Fibroblast of the aortic adventitia (primary cell): ENCODE results near the gene RNASEH2C. TPM values are rescaled to one million over a fixed set of nuclear protein-coding genes. Genes with fewer than 3 reads are reported as not detected.
"Not testable (repeated sequence)": the region's sequence is repeated elsewhere in the genome, so short reads cannot be mapped to it uniquely, and the experiment has no call there.

Experiments used
- DNase-seq: peaks from one replicate; pipeline ENCODE4 v3.0.0-alpha.2; 2010; ENCODE audit warnings: low read depth
- H3K4me3 ChIP-seq: 2 replicates; pipeline ENCODE4 v1.5.1; 2011; ENCODE audit warnings: low read depth, mild to moderate bottlenecking, control low read depth, low read length, moderate library complexity
- total RNA-seq: library from RNA; depleted of rRNA; stranded (reverse); fragments of >200 nt; gene quantifications from 2 replicates; pipeline ENCODE4 v1.2.3, GENCODE V29; 2012; ENCODE audit warnings: low replicate concordance
- TF ChIP-seq, protein P1 (sequence below): IDR thresholded peaks from 2 replicates; pipeline ENCODE4 v1.5.1; 2011; ENCODE audit warnings: mild to moderate bottlenecking, low read length, control low read depth, inconsistent platforms; ENCODE audit not compliant: insufficient read depth

Gene RNASEH2C
- total RNA-seq, 1 donor = 44.6 TPM

DNA sequence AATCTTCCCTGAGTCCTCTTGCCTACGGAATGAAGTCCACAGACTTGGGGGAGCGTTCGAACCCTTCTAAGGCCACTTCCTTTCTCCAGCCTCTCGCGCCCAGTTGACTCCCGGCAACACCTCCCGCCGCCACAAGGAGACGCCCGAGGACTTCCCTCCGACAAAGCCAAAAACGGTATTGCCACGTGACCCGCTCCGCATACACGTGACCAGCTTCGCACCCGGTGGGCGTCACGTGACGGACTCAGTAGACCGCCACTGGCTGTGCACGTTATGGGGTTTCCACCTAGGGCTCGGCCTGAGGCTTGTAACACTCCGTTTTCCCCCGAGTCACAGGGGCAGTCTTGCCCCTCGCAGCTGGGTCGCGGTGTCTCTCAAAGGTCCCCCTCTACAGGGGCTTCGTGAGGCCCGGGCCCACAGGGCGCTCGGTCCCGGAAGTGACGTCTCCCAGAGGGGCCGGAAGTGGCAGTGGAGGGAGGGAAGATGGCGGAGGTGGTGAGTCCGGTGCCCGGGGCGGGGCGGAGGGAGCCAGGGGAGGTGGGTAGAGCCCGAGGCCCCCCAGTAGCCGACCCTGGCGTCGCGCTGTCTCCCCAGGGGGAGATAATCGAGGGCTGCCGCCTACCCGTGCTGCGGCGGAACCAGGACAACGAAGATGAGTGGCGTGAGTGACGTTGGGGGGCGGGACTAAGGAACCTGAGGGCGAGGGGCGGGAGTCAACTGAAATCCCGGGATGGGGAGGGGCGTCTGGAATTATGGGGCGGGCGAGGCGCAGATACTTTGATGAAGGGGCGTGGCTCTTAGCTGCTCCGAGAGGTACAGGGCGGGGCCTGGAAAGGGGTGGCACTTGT lies 8.6 kb downstream of the RNASEH2C start, which contains the start of gene KAT5:
Gene KAT5 (plus strand): TSS at position 468 of the 848 bp plus-strand sequence. CDS start 16 bp downstream, at position 484.
- peak; percentile 99 for DNase-seq
- peak within 1 kb of the TSS; percentile 82 for H3K4me3 ChIP-seq
- TF ChIP-seq, protein P1, sequence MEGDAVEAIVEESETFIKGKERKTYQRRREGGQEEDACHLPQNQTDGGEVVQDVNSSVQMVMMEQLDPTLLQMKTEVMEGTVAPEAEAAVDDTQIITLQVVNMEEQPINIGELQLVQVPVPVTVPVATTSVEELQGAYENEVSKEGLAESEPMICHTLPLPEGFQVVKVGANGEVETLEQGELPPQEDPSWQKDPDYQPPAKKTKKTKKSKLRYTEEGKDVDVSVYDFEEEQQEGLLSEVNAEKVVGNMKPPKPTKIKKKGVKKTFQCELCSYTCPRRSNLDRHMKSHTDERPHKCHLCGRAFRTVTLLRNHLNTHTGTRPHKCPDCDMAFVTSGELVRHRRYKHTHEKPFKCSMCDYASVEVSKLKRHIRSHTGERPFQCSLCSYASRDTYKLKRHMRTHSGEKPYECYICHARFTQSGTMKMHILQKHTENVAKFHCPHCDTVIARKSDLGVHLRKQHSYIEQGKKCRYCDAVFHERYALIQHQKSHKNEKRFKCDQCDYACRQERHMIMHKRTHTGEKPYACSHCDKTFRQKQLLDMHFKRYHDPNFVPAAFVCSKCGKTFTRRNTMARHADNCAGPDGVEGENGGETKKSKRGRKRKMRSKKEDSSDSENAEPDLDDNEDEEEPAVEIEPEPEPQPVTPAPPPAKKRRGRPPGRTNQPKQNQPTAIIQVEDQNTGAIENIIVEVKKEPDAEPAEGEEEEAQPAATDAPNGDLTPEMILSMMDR = peak; percentile 99

DNA sequence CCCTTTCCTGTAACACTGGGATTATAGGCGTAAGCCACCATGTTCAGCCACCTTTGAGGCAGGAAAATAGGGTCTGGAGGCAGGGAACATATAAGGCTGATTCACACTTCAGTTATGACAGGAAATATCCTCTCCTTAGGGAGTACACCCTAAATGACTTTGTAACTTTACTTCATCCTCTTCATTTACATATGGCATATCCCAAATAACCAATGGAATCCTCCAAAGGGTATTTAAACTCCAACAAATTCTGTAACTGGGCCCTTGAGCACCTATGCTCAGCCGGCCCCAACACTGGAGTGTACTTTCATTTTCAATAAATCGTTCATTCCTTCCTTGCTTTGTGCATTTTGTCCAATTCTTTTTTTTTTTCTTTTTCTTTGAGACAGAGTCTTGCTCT lies 10.2 kb downstream of the RNASEH2C start:
- DNase-seq = no peak
- H3K4me3 ChIP-seq = no peak overlapping the region
- TF ChIP-seq, protein P1 = no peak

DNA sequence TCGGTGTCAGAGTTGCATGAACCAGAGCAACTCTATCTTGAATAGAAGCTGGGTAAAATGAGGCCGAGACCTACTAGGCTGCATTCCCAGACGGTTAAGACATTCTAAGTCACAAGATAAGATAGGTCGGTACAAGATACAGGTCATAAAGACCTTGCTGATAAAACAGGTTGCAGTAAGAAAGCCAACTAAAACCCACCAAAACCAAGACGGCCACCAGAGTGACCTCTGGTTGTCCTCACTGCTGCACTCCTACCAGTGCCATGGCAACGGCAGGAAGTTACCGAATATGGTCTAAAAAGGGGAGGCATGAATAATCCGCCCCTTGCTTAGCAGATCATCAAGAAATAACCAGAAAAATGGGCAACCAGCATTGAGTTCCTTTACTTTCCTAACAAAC lies 10.9 kb downstream of the RNASEH2C start:
- DNase-seq = peak; percentile 27
- no peak overlapping the region for H3K4me3 ChIP-seq
- TF ChIP-seq, protein P1 = no peak

DNA sequence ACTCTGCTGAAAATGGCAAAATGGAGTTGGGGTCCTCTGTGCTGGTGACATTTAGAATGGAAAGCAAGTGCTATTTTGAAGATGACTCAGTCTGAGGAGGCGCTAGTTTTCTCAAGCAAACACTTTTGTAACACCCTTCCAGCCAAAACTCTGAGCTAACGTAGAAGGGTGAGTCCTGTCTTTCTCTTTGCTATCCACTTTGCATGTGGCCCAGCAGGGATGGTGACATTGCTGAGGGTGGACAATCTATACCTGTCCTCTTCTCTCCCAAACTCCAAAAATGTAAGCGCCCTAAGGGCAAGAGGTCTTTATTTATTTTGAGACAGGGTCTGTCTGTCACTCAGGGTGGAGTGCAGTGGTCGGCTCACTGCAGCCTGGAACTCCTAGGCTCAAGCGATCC lies 12.1 kb downstream of the RNASEH2C start:
- H3K4me3 ChIP-seq = no peak overlapping the region
- TF ChIP-seq, protein P1 = no peak
- DNase-seq = no peak

DNA sequence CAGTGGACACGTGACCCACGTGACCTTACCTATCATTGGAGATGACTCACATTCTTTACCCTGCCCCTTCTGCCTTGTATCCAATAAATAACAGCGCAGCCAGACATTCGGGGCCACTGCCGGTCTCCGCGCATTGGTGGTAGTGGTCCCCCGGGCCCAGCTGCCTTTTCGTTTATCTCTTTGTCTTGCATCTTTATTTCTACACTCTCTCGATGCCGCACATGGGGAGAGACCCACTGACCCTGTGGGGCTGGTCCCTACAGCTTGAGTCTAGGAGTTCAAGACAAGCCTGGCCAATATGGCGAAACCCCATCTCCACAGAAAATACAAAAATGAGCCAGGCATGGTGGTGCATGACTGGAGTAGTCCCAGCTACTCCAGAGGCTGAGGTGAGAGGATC lies 13.6 kb downstream of the RNASEH2C start:
- not testable (repeated sequence) for DNase-seq, H3K4me3 ChIP-seq

DNA sequence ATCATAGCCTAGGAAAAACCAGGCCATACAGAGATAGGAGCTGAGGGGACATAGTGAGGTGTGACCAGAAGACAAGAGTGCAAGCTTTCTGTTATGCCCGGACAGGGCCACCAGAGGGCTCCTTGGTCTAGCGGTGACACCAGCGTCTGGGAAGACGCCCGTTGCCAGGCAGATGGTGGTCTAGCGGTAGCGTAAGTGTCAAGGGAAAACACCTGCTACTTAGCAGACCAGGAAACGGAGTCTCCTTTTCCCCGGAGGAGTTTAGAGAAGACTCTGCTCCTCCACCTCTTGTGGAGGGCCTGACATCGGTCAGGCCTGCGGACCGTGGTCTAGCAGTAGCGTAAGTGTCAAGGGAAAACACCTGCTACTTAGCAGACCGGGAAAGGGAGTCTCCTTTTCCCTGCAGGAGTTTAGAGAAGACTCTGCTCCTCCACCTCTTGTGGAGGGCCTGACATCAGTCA lies 14.3 kb downstream of the RNASEH2C start:
- peak; percentile 39 for DNase-seq
- not testable (repeated sequence) for H3K4me3 ChIP-seq
- TF ChIP-seq, protein P1 = peak; percentile 42

DNA sequence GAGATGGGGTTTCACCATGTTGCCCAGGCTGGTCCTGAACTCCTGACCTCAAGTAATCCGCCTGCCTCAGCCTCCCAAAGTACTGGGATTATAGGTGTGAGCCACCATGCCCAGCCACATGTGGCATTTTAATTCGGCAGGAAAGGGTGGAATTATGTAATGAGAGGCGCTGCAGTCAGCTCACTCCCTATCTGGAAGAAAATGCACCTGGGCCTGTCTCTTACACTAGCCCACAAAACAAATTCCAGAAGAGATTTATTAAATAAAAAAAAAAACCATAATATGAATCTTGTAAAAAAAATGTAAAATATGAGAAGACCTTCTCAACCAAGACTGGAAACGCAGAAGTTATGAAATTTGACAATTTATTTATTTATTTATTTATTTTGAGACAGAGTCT lies 16.8 kb downstream of the RNASEH2C start:
- TF ChIP-seq, protein P1 = no peak
- H3K4me3 ChIP-seq = no peak overlapping the region
- DNase-seq = no peak
